B cell (primary cell): Measurements from ENCODE around the gene ANKRD44. TPM values are rescaled to one million over a fixed set of nuclear protein-coding genes. Genes with fewer than 3 reads are reported as not detected.

Experiments used
- ATAC-seq: fragments of 200-7000 bp; cut with Tn5 transposase; one replicate; pipeline ENCODE4 v1.10.0; 2021; ENCODE audit warnings: low read depth, mild to moderate bottlenecking, moderate number of reproducible peaks, moderate library complexity
- CTCF ChIA-PET: fragments of 350-600 bp; sonication (Branson Sonifier 250); formaldehyde crosslinking; loops from one replicate; lab custom pipeline; 2021; ENCODE audit warnings: antibody characterized with exemption, inconsistent platforms; lab: Charles Lee
- POLR2A ChIA-PET: fragments of 350-600 bp; sonication (Branson Sonifier 250); formaldehyde crosslinking; loops from one replicate; lab custom pipeline; 2021; ENCODE audit warnings: antibody characterized with exemption; lab: Charles Lee
- DNase-seq: peaks from one replicate; pipeline ENCODE4 v3.0.0; 2013
- H2AFZ ChIP-seq: 2 replicates; pipeline ENCODE4 v1.6.1; 2012; ENCODE audit warnings: mild to moderate bottlenecking, low read depth, low read length; ENCODE audit not compliant: insufficient read depth, poor library complexity, severe bottlenecking
- H3K27ac ChIP-seq, 2 donors: 1 replicate in 1 of 2; 2 replicates in 1 of 2; pipeline ENCODE4 v1.5.1; 2012 to 2013; ENCODE audit warnings: low read length in 2 of 2, mild to moderate bottlenecking in 2 of 2, moderate library complexity in 1 of 2
- H3K27me3 ChIP-seq, 4 experiments: fragments of 200-600 bp in 1 of 4; sonication (generic) in 1 of 4; replicated peaks in 1 of 4; 1 replicate in 2 of 4; 2 replicates in 2 of 4; pipeline versions ENCODE4 v1.6.1 to v1.7.0; 2013 to 2016; ENCODE audit warnings: low read length in 3 of 4, mild to moderate bottlenecking in 2 of 4, mixed read lengths in 1 of 4, moderate library complexity in 1 of 4; ENCODE audit not compliant: insufficient read depth in 4 of 4, control insufficient read depth in 3 of 4; ENCODE audit errors: control extremely low read depth in 1 of 4
- H3K36me3 ChIP-seq, 2 experiments: replicated peaks in 1 of 2; 1 replicate in 1 of 2; 2 replicates in 1 of 2; pipeline versions ENCODE4 v1.6.1 to v1.7.1; 2013; ENCODE audit warnings: low read length in 1 of 2; ENCODE audit not compliant: insufficient read depth in 2 of 2, control insufficient read depth in 1 of 2; ENCODE audit errors: control extremely low read depth in 1 of 2, extremely low read depth in 1 of 2
- H3K4me1 ChIP-seq, 2 donors: fragments of 200-600 bp in 1 of 2; sonication (generic) in 1 of 2; 1 replicate in 1 of 2; 2 replicates in 1 of 2; pipeline versions ENCODE4 v1.5.1 to v1.6.1; 2013 to 2017; ENCODE audit warnings: low read length in 2 of 2; ENCODE audit not compliant: control insufficient read depth in 2 of 2, insufficient read depth in 2 of 2
- H3K4me2 ChIP-seq: replicated peaks from 2 replicates; pipeline ENCODE3; 2012; ENCODE audit warnings: mild to moderate bottlenecking, low read depth, low read length; ENCODE audit not compliant: poor library complexity, severe bottlenecking
- H3K4me3 ChIP-seq, 5 experiments: fragments of 200-600 bp in 1 of 5; sonication (generic) in 1 of 5; 1 replicate in 3 of 5; 2 replicates in 2 of 5; pipeline versions ENCODE4 v1.5.1 to v1.7.0; 2011 to 2016; ENCODE audit warnings: low read length in 4 of 5, mild to moderate bottlenecking in 4 of 5, low read depth in 2 of 5, control low read depth in 1 of 5, moderate library complexity in 1 of 5; ENCODE audit not compliant: insufficient read depth in 1 of 5; ENCODE audit errors: control extremely low read depth in 1 of 5, extremely low read depth in 1 of 5
- H3K79me2 ChIP-seq: fragments of 200-600 bp; sonication (generic); one replicate; pipeline ENCODE4 v1.6.0; 2016; ENCODE audit warnings: low read length; ENCODE audit not compliant: control insufficient read depth, insufficient read depth
- H3K9ac ChIP-seq: fragments of 200-600 bp; sonication (generic); 2 replicates; pipeline ENCODE4 v1.6.1; 2017; ENCODE audit warnings: mild to moderate bottlenecking, low read length, moderate library complexity
- H3K9me3 ChIP-seq, 3 donors: one replicate each; pipeline versions ENCODE4 v1.6.1 to v1.7.1; 2013; ENCODE audit warnings: low read length in 2 of 3; ENCODE audit not compliant: control insufficient read depth in 2 of 3, insufficient read depth in 1 of 3; ENCODE audit errors: control extremely low read depth in 1 of 3
- H4K20me1 ChIP-seq: 2 replicates; pipeline ENCODE4 v1.6.0; 2012; ENCODE audit warnings: mild to moderate bottlenecking, low read length; ENCODE audit not compliant: insufficient read depth, control insufficient read depth, poor library complexity, severe bottlenecking
- H3K27ac Mint-ChIP-seq: one replicate; pipeline ENCODE4 v1.8.0; 2021; ENCODE audit warnings: mixed read lengths
- H3K27me3 Mint-ChIP-seq: one replicate; pipeline ENCODE4 v1.8.0; 2021; ENCODE audit warnings: mixed read lengths
- H3K4me1 Mint-ChIP-seq: one replicate; pipeline ENCODE4 v1.8.0; 2021; ENCODE audit warnings: mixed read lengths
- H3K4me3 Mint-ChIP-seq: one replicate; pipeline ENCODE4 v1.8.0; 2021; ENCODE audit warnings: mixed read lengths
- H3K9me3 Mint-ChIP-seq: one replicate; pipeline ENCODE4 v1.8.0; 2022; ENCODE audit warnings: mixed read lengths; ENCODE audit not compliant: insufficient read depth
- CTCF ChIP-seq: fragments of 200-600 bp; IDR thresholded peaks from one replicate; pipeline ENCODE4 v1.8.0; 2022; ENCODE audit warnings: antibody characterized with exemption, mild to moderate bottlenecking
- EZH2 ChIP-seq: IDR thresholded peaks from 2 replicates; pipeline ENCODE4 v1.6.1; 2012; ENCODE audit warnings: borderline replicate concordance, low read depth, mild to moderate bottlenecking, moderate library complexity, low read length; ENCODE audit not compliant: insufficient read depth, poor library complexity, severe bottlenecking
- WGBS: methylation state at CpG from one replicate; pipeline ENCODE4 v1.1.5; 2013; ENCODE audit warnings: missing lambda C conversion rate; ENCODE audit not compliant: insufficient coverage; 5-methylcytosine and 5-hydroxymethylcytosine counted together
- intact Hi-C: fragments of 100-400 bp; cut with micrococcal nuclease; formaldehyde crosslinking; loops from one replicate; pipeline ENCODE4 v1.10.0; 2022
- polyA plus RNA-seq: library from polyadenylated mRNA; depleted of rRNA; stranded (reverse); fragments of >200 nt; gene quantifications from 2 replicates; pipeline ENCODE4 v1.2.3, GENCODE V29; 2012
- total RNA-seq, 2 donors: library from RNA; stranded (reverse); fragments of 120-200 nt in 1 of 2; gene quantifications; 1 replicate in 1 of 2; 2 replicates in 1 of 2; pipeline versions ENCODE4 v1.2.3 to v1.2.4, GENCODE V29; 2013 to 2022

The ANKRD44 gene
- total and polyA plus RNA-seq, 2 donors (not counting 1 experiment from before 2014, with no cell fraction given): 92.6 to 457 TPM

GRCh38 chr2:197339016-197339415 lies 28.4 kb upstream of the ANKRD44 start:
- ChIA-PET POLR2A (no interaction called here), CTCF (no interaction called here)
- H3K9me3 ChIP-seq: no peaks in the 10 kb centered on the region
- WGBS: 90% methylated on average over 8 of the region's 8 CpGs
- Mint-ChIP-seq H3K9me3 (no peaks in the 10 kb centered on the region), H3K4me3 (no peak overlapping the region), H3K27me3 (peaks cover 4% of the 10 kb centered on the region), H3K4me1 (no peaks in the 10 kb centered on the region), H3K27ac (no peak overlapping the region)
- H3K36me3 ChIP-seq: no peaks in the 10 kb centered on the region
- no peaks in the 10 kb centered on the region for H3K4me1 ChIP-seq
- H2AFZ ChIP-seq: no peak overlapping the region
- H3K4me3 ChIP-seq: no peak overlapping the region
- TF ChIP-seq EZH2 (no peak), CTCF (no peak)
- H3K9ac ChIP-seq: no peak overlapping the region
- no peaks in the 10 kb centered on the region for H3K27me3 ChIP-seq
- no peak overlapping the region for H3K27ac ChIP-seq
- DNase-seq: no peak
- intact Hi-C loops: no loop called here
- no peaks in the 10 kb centered on the region for H3K79me2 ChIP-seq
- H4K20me1 ChIP-seq: no peaks in the 10 kb centered on the region
- ATAC-seq: no peak
- H3K4me2 ChIP-seq: no peak overlapping the region

- Histone ChIP-seq H3K79me2 (no peaks in the 10 kb centered on the region), H3K4me2 (no peak overlapping the region), H2AFZ (no peak overlapping the region), H3K9me3 (no peaks in the 10 kb centered on the region), H3K27me3 (no peaks in the 10 kb centered on the region), H3K27ac (no peak overlapping the region), H3K36me3 (no peaks in the 10 kb centered on the region), H3K4me1 (peaks cover 4 to 5% of the 10 kb centered on the region in 2 donors), H3K4me3 (no peak overlapping the region), H3K9ac (no peak overlapping the region), H4K20me1 (no peaks in the 10 kb centered on the region)
- no peak for DNase-seq
- POLR2A ChIA-PET: no interaction called here
- CTCF ChIA-PET: no interaction called here
- no peak overlapping the region for H3K27ac Mint-ChIP-seq
- H3K4me3 Mint-ChIP-seq: no peak overlapping the region
- TF ChIP-seq EZH2 (no peak), CTCF (no peak)
- 100% methylated on average over 1 of the region's 2 CpGs for WGBS
- no peak for ATAC-seq
- H3K4me1 Mint-ChIP-seq: peaks cover 8% of the 10 kb centered on the region
- H3K9me3 Mint-ChIP-seq: no peaks in the 10 kb centered on the region
- intact Hi-C loops: no loop called here
- H3K27me3 Mint-ChIP-seq: no peaks in the 10 kb centered on the region
Observed at GRCh38 chr2:197332641-197333040, 22.1 kb upstream of the ANKRD44 start.
